A549 (cell line): ENCODE results near the gene SLC22A13.

Experiments used
- CEBPB ChIP-seq, 2 experiments: fragments of >200 bp in 1 of 2; sonication (Bioruptor Twin) in 1 of 2; formaldehyde crosslinking in 1 of 2; IDR thresholded peaks; 2 replicates each; pipeline ENCODE4 v1.6.1; 2012 to 2016
- EP300 ChIP-seq, 2 experiments: fragments of >200 bp; sonication (Bioruptor Twin); formaldehyde crosslinking; IDR thresholded peaks; 2 replicates in 1 of 2; 3 replicates in 1 of 2; pipeline ENCODE4 v1.6.1; 2016 to 2017
- HDAC2 ChIP-seq: fragments of 200-600 bp; sonication (generic); IDR thresholded peaks from 2 replicates; pipeline ENCODE4 v1.6.1; 2016
- KDM1A ChIP-seq: fragments of 200-600 bp; sonication (generic); IDR thresholded peaks from 2 replicates; pipeline ENCODE4 v1.6.1; 2016; ENCODE audit warnings: low read depth, mild to moderate bottlenecking
- PHF8 ChIP-seq: fragments of 200-600 bp; sonication (generic); IDR thresholded peaks from 2 replicates; pipeline ENCODE4 v1.6.1; 2016; ENCODE audit warnings: low read depth, mild to moderate bottlenecking, antibody characterized with exemption, moderate library complexity, borderline replicate concordance
- POLR2A ChIP-seq: IDR thresholded peaks from 2 replicates; pipeline ENCODE4 v1.6.1; 2012; ENCODE audit warnings: mild to moderate bottlenecking, low read length
- RFX5 ChIP-seq: fragments of 450-650 bp; IDR thresholded peaks from 2 replicates; pipeline ENCODE4 v1.7.1; 2014; ENCODE audit warnings: antibody characterized with exemption, mild to moderate bottlenecking, moderate library complexity
- TF ChIP-seq, protein P1 (sequence below): fragments of >200 bp; sonication (Bioruptor Twin); formaldehyde crosslinking; IDR thresholded peaks from 3 replicates; pipeline ENCODE4 v1.5.1; 2016
- TF ChIP-seq, protein P2 (sequence below): fragments of 150-350 bp; IDR thresholded peaks from 2 replicates; pipeline ENCODE4 v1.6.1; 2014; ENCODE audit warnings: low read depth, mild to moderate bottlenecking, low read length

DNA sequence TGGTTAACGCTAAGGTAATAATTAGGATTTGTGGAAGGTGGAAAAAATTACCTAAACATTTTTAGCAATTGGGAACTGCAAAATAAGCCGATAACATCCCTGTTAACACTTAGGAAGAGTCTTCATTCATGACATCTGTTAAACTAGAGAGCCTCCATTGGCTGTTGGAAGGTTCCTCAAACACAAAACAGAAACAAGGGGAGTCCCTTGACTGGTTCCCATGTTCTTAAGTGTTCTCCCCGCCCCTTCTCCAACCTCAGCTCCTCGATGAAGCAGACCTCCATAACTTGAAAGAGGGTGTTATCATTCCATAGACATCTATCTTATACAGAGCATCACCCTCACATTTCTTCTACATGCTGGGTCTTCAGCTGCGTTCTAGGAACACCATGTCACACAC is 2.5 kb downstream of the SLC22A13 start:
- TF ChIP-seq, protein P1, sequence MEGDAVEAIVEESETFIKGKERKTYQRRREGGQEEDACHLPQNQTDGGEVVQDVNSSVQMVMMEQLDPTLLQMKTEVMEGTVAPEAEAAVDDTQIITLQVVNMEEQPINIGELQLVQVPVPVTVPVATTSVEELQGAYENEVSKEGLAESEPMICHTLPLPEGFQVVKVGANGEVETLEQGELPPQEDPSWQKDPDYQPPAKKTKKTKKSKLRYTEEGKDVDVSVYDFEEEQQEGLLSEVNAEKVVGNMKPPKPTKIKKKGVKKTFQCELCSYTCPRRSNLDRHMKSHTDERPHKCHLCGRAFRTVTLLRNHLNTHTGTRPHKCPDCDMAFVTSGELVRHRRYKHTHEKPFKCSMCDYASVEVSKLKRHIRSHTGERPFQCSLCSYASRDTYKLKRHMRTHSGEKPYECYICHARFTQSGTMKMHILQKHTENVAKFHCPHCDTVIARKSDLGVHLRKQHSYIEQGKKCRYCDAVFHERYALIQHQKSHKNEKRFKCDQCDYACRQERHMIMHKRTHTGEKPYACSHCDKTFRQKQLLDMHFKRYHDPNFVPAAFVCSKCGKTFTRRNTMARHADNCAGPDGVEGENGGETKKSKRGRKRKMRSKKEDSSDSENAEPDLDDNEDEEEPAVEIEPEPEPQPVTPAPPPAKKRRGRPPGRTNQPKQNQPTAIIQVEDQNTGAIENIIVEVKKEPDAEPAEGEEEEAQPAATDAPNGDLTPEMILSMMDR, result no peak
- TF ChIP-seq, protein P2, sequence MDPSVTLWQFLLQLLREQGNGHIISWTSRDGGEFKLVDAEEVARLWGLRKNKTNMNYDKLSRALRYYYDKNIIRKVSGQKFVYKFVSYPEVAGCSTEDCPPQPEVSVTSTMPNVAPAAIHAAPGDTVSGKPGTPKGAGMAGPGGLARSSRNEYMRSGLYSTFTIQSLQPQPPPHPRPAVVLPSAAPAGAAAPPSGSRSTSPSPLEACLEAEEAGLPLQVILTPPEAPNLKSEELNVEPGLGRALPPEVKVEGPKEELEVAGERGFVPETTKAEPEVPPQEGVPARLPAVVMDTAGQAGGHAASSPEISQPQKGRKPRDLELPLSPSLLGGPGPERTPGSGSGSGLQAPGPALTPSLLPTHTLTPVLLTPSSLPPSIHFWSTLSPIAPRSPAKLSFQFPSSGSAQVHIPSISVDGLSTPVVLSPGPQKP, result no peak
- TF ChIP-seq HDAC2 (no peak), CEBPB (IDR thresholded peaks at IDR 0.05) (no peak), RFX5 (no peak), POLR2A (no peak), KDM1A (no peak), EP300 (IDR thresholded peaks at IDR 0.05) (no peak), PHF8 (no peak)
